Calu3 (cell line): Measurements from ENCODE around the gene UBE2F. TPM values are rescaled to one million over a fixed set of nuclear protein-coding genes. Genes with fewer than 3 reads are reported as not detected.

Experiments used
- BruUV-seq: library from RNA; stranded (reverse); fragments of 400-500 nt; replicated peaks from 2 replicates; lab custom pipeline; 2021; lab: Mats Ljungman, UMichigan
- CTCF ChIA-PET: fragments of 300-600 bp; sonication (Branson Sonifier 250); formaldehyde crosslinking; loops from one replicate; lab custom pipeline; 2022; ENCODE audit warnings: antibody characterized with exemption; lab: Charles Lee
- DNase-seq: peaks from one replicate; pipeline ENCODE4 v3.0.0; 2022
- H3K27ac Mint-ChIP-seq: one replicate; pipeline ENCODE4 v1.8.0; 2022; ENCODE audit warnings: mixed read lengths; ENCODE audit not compliant: unreplicated experiment
- H3K27me3 Mint-ChIP-seq: one replicate; pipeline ENCODE4 v1.8.0; 2022; ENCODE audit warnings: mixed read lengths; ENCODE audit not compliant: unreplicated experiment
- H3K36me3 Mint-ChIP-seq: one replicate; pipeline ENCODE4 v1.8.0; 2022; ENCODE audit warnings: mild to moderate bottlenecking, moderate library complexity, mixed read lengths; ENCODE audit not compliant: insufficient read depth, unreplicated experiment
- H3K4me1 Mint-ChIP-seq: one replicate; pipeline ENCODE4 v1.8.0; 2022; ENCODE audit warnings: mild to moderate bottlenecking, low read depth, mixed read lengths; ENCODE audit not compliant: unreplicated experiment
- H3K4me3 Mint-ChIP-seq: one replicate; pipeline ENCODE4 v1.8.0; 2022; ENCODE audit warnings: mild to moderate bottlenecking, low read depth, moderate library complexity, mixed read lengths; ENCODE audit not compliant: unreplicated experiment
- H3K9me3 Mint-ChIP-seq: one replicate; pipeline ENCODE4 v1.8.0; 2022; ENCODE audit warnings: low read depth, mixed read lengths; ENCODE audit not compliant: unreplicated experiment
- intact Hi-C: fragments of 100-400 bp; cut with micrococcal nuclease; formaldehyde crosslinking; loops from one replicate; pipeline ENCODE4 v1.10.0; 2022; ENCODE audit not compliant: unreplicated experiment
- total RNA-seq: library from RNA; stranded (reverse); gene quantifications from 2 replicates; pipeline ENCODE4 v1.2.3, GENCODE V29; 2022
- TF ChIP-seq, protein P1 (sequence below): fragments of 200-600 bp; IDR thresholded peaks from one replicate; pipeline ENCODE4 v1.8.0; 2022; ENCODE audit warnings: antibody characterized with exemption; ENCODE audit not compliant: unreplicated experiment

UBE2F gene
- total RNA-seq, 1 experiment from 2014 or later = 40.1 TPM

- DNase-seq = no peak
- H3K4me3 Mint-ChIP-seq = no peak overlapping the region
- H3K27ac Mint-ChIP-seq = no peak overlapping the region
- H3K27me3 Mint-ChIP-seq = no peaks in the 10 kb centered on the region
- no TSS peak for BruUV-seq
- no peaks in the 10 kb centered on the region for H3K9me3 Mint-ChIP-seq
- CTCF ChIA-PET = no interaction called here
- H3K36me3 Mint-ChIP-seq = no peaks in the 10 kb centered on the region
- TF ChIP-seq, protein P1, sequence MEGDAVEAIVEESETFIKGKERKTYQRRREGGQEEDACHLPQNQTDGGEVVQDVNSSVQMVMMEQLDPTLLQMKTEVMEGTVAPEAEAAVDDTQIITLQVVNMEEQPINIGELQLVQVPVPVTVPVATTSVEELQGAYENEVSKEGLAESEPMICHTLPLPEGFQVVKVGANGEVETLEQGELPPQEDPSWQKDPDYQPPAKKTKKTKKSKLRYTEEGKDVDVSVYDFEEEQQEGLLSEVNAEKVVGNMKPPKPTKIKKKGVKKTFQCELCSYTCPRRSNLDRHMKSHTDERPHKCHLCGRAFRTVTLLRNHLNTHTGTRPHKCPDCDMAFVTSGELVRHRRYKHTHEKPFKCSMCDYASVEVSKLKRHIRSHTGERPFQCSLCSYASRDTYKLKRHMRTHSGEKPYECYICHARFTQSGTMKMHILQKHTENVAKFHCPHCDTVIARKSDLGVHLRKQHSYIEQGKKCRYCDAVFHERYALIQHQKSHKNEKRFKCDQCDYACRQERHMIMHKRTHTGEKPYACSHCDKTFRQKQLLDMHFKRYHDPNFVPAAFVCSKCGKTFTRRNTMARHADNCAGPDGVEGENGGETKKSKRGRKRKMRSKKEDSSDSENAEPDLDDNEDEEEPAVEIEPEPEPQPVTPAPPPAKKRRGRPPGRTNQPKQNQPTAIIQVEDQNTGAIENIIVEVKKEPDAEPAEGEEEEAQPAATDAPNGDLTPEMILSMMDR = no peak
- intact Hi-C loops = no loop called here
- no peaks in the 10 kb centered on the region for H3K4me1 Mint-ChIP-seq
Observed at GRCh38 chr2:238091436-238092060, 124.7 kb downstream of the UBE2F start.

Other genes with a start within 250 kb of the UBE2F start
- gene RBM44, start 168.2 kb upstream of the UBE2F start, total RNA-seq = 0.56 and 1.0 TPM in 2 replicates
- 9.6 and 9.8 TPM in 2 replicates for gene RAMP1, start 107.4 kb upstream of the UBE2F start, total RNA-seq
- 37.5 and 38.2 TPM in 2 replicates for gene SCLY, start 94.0 kb downstream of the UBE2F start, total RNA-seq
- 0.19 and 0.61 TPM in 2 replicates for gene ESPNL, start 133.3 kb downstream of the UBE2F start, total RNA-seq
- 0.64 and 1.3 TPM in 2 replicates for gene KLHL30, start 171.7 kb downstream of the UBE2F start, total RNA-seq
- gene ERFE, start 192.0 kb downstream of the UBE2F start, total RNA-seq = 2.4 and 4.0 TPM in 2 replicates
- 51.3 and 55.4 TPM in 2 replicates for gene ILKAP, start 236.7 kb downstream of the UBE2F start, total RNA-seq